Ovary (tissue), 3 donors: Measurements from ENCODE around the gene BCL11B.

ENCODE experiments used
- POLR2A ChIP-seq: fragments of 450-650 bp; IDR thresholded peaks from one replicate; pipeline ENCODE4 v1.6.1; 2017; ENCODE audit warnings: antibody characterized with exemption, mild to moderate bottlenecking, moderate library complexity
- TF ChIP-seq, protein P1 (sequence below), 3 donors: fragments of 450-650 bp in 2 of 3; fragments of 200-600 bp in 1 of 3; IDR thresholded peaks; one replicate each; pipeline versions ENCODE4 v1.5.1 to v1.8.0; 2016 to 2022; ENCODE audit warnings: antibody characterized with exemption in 3 of 3, mild to moderate bottlenecking in 1 of 3
- donor health status: DM: no; HTN: no; CAD: no.

DNA sequence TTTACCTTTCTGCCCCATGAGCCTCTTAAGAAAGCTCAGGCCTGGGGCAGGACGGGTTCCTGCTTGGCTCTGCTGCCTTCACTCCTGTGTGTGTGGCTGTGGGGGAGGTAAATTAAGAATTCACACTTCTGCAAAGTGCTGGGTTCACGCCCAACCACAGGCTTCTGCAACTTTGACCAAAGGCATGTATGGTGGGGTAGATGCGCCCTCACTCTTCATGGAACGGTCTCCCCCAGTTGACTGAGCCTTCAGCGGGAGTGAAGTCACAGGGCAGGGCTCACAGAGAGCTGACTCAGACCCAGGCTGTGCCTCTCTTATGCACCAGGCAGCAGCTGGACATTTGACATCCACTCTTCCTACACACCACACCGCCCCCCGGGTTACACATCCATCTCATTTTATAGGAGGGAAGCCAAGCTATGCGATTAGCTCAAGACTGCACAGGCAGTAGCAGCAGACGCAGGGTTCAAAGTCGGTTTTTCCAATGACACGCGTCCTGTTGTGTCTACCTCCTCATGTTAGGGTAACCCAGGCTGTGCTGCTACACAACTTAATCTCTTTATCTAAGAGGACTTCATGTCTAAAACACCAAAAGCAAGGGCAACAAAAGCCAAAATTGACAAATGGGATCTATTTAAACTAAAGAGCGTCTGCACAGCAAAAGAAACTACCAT, 15.4 kb upstream of the BCL11B start:
- TF ChIP-seq, protein P1, sequence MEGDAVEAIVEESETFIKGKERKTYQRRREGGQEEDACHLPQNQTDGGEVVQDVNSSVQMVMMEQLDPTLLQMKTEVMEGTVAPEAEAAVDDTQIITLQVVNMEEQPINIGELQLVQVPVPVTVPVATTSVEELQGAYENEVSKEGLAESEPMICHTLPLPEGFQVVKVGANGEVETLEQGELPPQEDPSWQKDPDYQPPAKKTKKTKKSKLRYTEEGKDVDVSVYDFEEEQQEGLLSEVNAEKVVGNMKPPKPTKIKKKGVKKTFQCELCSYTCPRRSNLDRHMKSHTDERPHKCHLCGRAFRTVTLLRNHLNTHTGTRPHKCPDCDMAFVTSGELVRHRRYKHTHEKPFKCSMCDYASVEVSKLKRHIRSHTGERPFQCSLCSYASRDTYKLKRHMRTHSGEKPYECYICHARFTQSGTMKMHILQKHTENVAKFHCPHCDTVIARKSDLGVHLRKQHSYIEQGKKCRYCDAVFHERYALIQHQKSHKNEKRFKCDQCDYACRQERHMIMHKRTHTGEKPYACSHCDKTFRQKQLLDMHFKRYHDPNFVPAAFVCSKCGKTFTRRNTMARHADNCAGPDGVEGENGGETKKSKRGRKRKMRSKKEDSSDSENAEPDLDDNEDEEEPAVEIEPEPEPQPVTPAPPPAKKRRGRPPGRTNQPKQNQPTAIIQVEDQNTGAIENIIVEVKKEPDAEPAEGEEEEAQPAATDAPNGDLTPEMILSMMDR (IDR thresholded peaks at IDR 0.05) = no peak
- no peak for TF ChIP-seq POLR2A
